ENCODE data around the gene RCOR3. TPM values are rescaled to one million over a fixed set of nuclear protein-coding genes. Genes with fewer than 3 reads are reported as not detected.

Gene RCOR3
- total and polyA plus RNA-seq, 4 donors: 12.5 to 70.7 (median 40.9) TPM

DNA sequence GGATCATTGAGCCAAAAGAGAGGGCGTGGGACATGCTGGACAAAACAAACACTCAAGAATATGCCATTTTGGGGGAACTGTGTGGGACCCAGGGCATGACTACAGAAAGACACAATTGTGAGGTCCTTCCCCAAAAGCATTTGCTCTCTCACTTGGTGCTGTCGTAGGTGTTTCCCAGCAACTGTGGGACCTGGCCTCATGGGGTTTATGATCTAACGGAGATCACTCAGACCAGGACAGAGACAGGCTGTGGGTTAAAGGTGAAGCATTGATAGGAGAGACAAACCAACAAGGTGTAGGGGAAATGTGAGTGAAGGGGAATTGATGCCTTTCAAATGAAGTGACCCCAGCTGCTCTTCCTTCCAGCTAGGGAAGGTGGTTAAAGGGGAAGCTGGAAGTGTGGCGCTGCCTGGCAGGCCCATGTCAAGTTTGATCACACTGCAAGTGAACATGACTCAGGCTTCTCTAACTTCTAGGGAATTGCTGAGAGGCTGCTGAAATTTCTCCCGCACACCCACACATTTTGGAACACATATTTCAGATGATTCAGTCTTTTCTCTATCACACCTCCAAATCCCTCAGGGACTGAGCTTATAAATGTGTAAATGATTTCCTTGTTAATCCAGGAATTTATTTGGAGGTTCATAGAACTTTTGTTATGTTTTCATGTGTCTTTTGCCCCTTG lies 97.7 kb downstream of the RCOR3 start:
- intact Hi-C loops (cut with DNase I): no loop called here
- Histone ChIP-seq H3K4me3 (ENCODE audit: low read length in 2 of 2) (no peak overlapping the region), H3K27ac (ENCODE audit: low read depth in 1 of 2, low read length in 2 of 2) (peak overlapping the region in 1 of 2 donors; percentile 42), H3K4me1 (ENCODE audit: control insufficient read depth in 1 of 2, insufficient read depth in 2 of 2, low read length in 2 of 2) (peaks cover 0 to 5% of the 10 kb centered on the region in 2 donors), H3K36me3 (ENCODE audit: control insufficient read depth in 1 of 2, insufficient read depth in 2 of 2, low read length in 1 of 2) (peaks cover 0 to 4% of the 10 kb centered on the region in 2 donors), H3K27me3 (ENCODE audit: control insufficient read depth in 1 of 2, insufficient read depth in 2 of 2, low read length in 1 of 2) (no peaks in the 10 kb centered on the region), H3K9me3 (ENCODE audit: control insufficient read depth, low read length) (no peaks in the 10 kb centered on the region)
- no peak for ATAC-seq (ENCODE audit: low FRiP score)
- DNase-seq: no peak
- 49 to 50% methylated on average over 5 of the region's 5 CpGs for WGBS, 2 donors

GRCh38 chr1:211358685-211359084 lies 99.5 kb downstream of the RCOR3 start:
- Histone ChIP-seq H3K27ac (ENCODE audit: low read depth in 1 of 2, low read length in 2 of 2) (no peak overlapping the region), H3K9me3 (ENCODE audit: control insufficient read depth, low read length) (no peaks in the 10 kb centered on the region), H3K36me3 (ENCODE audit: control insufficient read depth in 1 of 2, insufficient read depth in 2 of 2, low read length in 1 of 2) (peaks cover 0 to 4% of the 10 kb centered on the region in 2 donors), H3K4me1 (ENCODE audit: control insufficient read depth in 1 of 2, insufficient read depth in 2 of 2, low read length in 2 of 2) (peaks cover 0 to 5% of the 10 kb centered on the region in 2 donors), H3K27me3 (ENCODE audit: control insufficient read depth in 1 of 2, insufficient read depth in 2 of 2, low read length in 1 of 2) (no peaks in the 10 kb centered on the region), H3K4me3 (ENCODE audit: low read length in 2 of 2) (no peak overlapping the region)
- 96 to 100% methylated on average over 1 of the region's 1 CpG for WGBS, 2 donors
- ATAC-seq (ENCODE audit: low FRiP score) (no peak), DNase-seq (no peak)
- intact Hi-C loops (cut with DNase I): no loop called here

DNA sequence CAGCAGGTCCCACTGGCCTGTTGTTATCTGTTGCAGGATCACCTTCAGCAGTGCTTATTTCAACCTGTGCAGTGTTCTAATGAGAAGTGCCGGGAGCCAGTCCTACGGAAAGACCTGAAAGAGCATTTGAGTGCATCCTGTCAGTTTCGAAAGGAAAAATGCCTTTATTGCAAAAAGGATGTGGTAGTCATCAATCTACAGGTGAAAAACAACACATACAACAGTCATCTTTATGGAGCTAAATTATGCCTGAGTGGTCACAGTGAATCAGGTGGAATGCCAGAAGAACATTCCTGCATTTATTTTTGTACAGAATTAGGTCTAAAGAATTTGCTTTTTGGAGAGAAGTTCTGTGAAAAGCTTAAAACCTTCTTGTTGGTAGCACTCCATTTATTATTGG lies 100.7 kb downstream of the RCOR3 start:
- WGBS, 2 donors: 22 to 25% methylated on average over 3 of the region's 3 CpGs
- Histone ChIP-seq H3K27ac (ENCODE audit: low read depth in 1 of 2, low read length in 2 of 2) (peak overlapping the region in 1 of 2 donors; percentile 38), H3K4me3 (ENCODE audit: low read length in 2 of 2) (no peak overlapping the region), H3K4me1 (ENCODE audit: control insufficient read depth in 1 of 2, insufficient read depth in 2 of 2, low read length in 2 of 2) (peaks cover 0 to 5% of the 10 kb centered on the region in 2 donors), H3K9me3 (ENCODE audit: control insufficient read depth, low read length) (no peaks in the 10 kb centered on the region), H3K27me3 (ENCODE audit: control insufficient read depth in 1 of 2, insufficient read depth in 2 of 2, low read length in 1 of 2) (no peaks in the 10 kb centered on the region), H3K36me3 (ENCODE audit: control insufficient read depth in 1 of 2, insufficient read depth in 2 of 2, low read length in 1 of 2) (peaks cover 0 to 4% of the 10 kb centered on the region in 2 donors)
- DNase-seq: no peak
- ATAC-seq (ENCODE audit: low FRiP score): no peak
- intact Hi-C loops (cut with DNase I): loop anchor here in 1 of 2 donors (1.0 to 5.0 kb wide), 2 partner anchors 11 to 33 kb away; partner anchors contain the start of gene TRAF5

- intact Hi-C loops (cut with DNase I): loop anchor here in 1 of 2 donors (5.0 kb wide), 1 partner anchor 34 kb away; the partner anchor contains the start of gene TRAF5
- 73 to 87% methylated on average over 1 of the region's 1 CpG for WGBS, 2 donors
- Histone ChIP-seq H3K4me1 (ENCODE audit: control insufficient read depth in 1 of 2, insufficient read depth in 2 of 2, low read length in 2 of 2) (peaks cover 0 to 5% of the 10 kb centered on the region in 2 donors), H3K36me3 (ENCODE audit: control insufficient read depth in 1 of 2, insufficient read depth in 2 of 2, low read length in 1 of 2) (peaks cover 0 to 2% of the 10 kb centered on the region in 2 donors), H3K4me3 (ENCODE audit: low read length in 2 of 2) (no peak overlapping the region), H3K27ac (ENCODE audit: low read depth in 1 of 2, low read length in 2 of 2) (peak overlapping the region in 1 of 2 donors; percentile 39), H3K27me3 (ENCODE audit: control insufficient read depth in 1 of 2, insufficient read depth in 2 of 2, low read length in 1 of 2) (no peaks in the 10 kb centered on the region), H3K9me3 (ENCODE audit: control insufficient read depth, low read length) (no peaks in the 10 kb centered on the region)
- DNase-seq (no peak), ATAC-seq (ENCODE audit: low FRiP score) (no peak)
Observed at GRCh38 chr1:211361202-211361601, 102.0 kb downstream of the RCOR3 start.

Other genes with a start within 250 kb of the RCOR3 start
- gene KCNH1, start 125.2 kb upstream of the RCOR3 start, total RNA-seq: under 1 TPM; 0.19 to 0.96 TPM
- under 1 TPM in 1 of 2 donors, not detected in 1; 0.03 TPM for gene KCNH1, start 125.2 kb upstream of the RCOR3 start, polyA plus RNA-seq
- 10 to 100 TPM; 51.5 to 54.9 TPM for gene TRAF5, start 67.5 kb downstream of the RCOR3 start, total RNA-seq
- gene TRAF5, start 67.5 kb downstream of the RCOR3 start, polyA plus RNA-seq: 10 to 100 TPM in 1 of 2 donors, 1 to 10 TPM in 1; 9.0 to 59.5 TPM
- gene RD3, start 232.8 kb downstream of the RCOR3 start, total RNA-seq: not detected
- gene RD3, start 232.8 kb downstream of the RCOR3 start, polyA plus RNA-seq: not detected